Kidney (tissue), 14 donors: Measurements from ENCODE around the gene TRIML2. TPM values are rescaled to one million over a fixed set of nuclear protein-coding genes. Genes with fewer than 3 reads are reported as not detected.

Experiments
- DNase-seq, 5 donors: peaks; one replicate each; pipeline ENCODE4 v3.0.0-alpha.2; 2013 to 2020
- FAIRE-seq: peaks from 2 replicates; lab custom pipeline; 2012; peaks lifted over from hg19 to GRCh38; lab: Jason Lieb, UNC
- H3K27ac ChIP-seq, 2 donors: one replicate each; pipeline ENCODE4 v1.7.0; 2013; ENCODE audit warnings: low read depth in 2 of 2, low read length in 2 of 2, inconsistent platforms in 1 of 2
- H3K27me3 ChIP-seq: one replicate; pipeline ENCODE4 v1.7.1; 2013; ENCODE audit warnings: low read length, inconsistent platforms; ENCODE audit not compliant: control insufficient read depth, insufficient read depth
- H3K36me3 ChIP-seq, 3 donors: one replicate each; pipeline versions ENCODE4 v1.7.0 to v1.7.1; 2013; ENCODE audit warnings: low read length in 3 of 3, control low read depth in 1 of 3, inconsistent platforms in 1 of 3; ENCODE audit not compliant: insufficient read depth in 3 of 3, control insufficient read depth in 2 of 3
- H3K4me1 ChIP-seq, 3 donors: one replicate each; pipeline versions ENCODE4 v1.7.0 to v1.7.1; 2013; ENCODE audit warnings: low read length in 3 of 3, inconsistent platforms in 1 of 3, low read depth in 1 of 3; ENCODE audit not compliant: control insufficient read depth in 2 of 3, insufficient read depth in 2 of 3
- H3K4me3 ChIP-seq, 3 donors: one replicate each; pipeline versions ENCODE4 v1.7.0 to v1.8.1; 2013; ENCODE audit warnings: low read length in 3 of 3, control low read depth in 1 of 3, inconsistent platforms in 1 of 3
- H3K9ac ChIP-seq, 3 donors: one replicate each; pipeline versions ENCODE4 v1.7.0 to v1.7.1; 2013; ENCODE audit warnings: low read length in 3 of 3, control low read depth in 1 of 3, inconsistent platforms in 1 of 3
- H3K9me3 ChIP-seq, 3 donors: one replicate each; pipeline versions ENCODE4 v1.7.0 to v1.7.1; 2013; ENCODE audit warnings: low read length in 3 of 3, control low read depth in 1 of 3, inconsistent platforms in 1 of 3; ENCODE audit not compliant: control insufficient read depth in 2 of 3, insufficient read depth in 1 of 3
- CTCF ChIP-seq: IDR thresholded peaks from 3 replicates; pipeline ENCODE4 v1.5.1; 2012; ENCODE audit warnings: mild to moderate bottlenecking, moderate library complexity, borderline replicate concordance; ENCODE audit not compliant: insufficient read depth; ENCODE audit errors: extremely low read depth
- intact Hi-C: fragments of 100-400 bp; cut with DNase I; formaldehyde crosslinking; loops from one replicate; pipeline ENCODE4 v1.11.1; 2022
- polyA plus RNA-seq: library from polyadenylated mRNA; stranded (reverse); fragments of 350-450 nt; fragmentation: Illumina TruSeq; extraction: RNeasy Lipid Tissue Mini Kit (QIAGEN cat#74804); gene quantifications from one replicate; pipeline ENCODE4 v1.2.3, GENCODE V29; 2014; ENCODE audit warnings: low read depth, low replicate concordance; ENCODE audit not compliant: insufficient read depth
- total RNA-seq: library from RNA; stranded (reverse); fragmentation: NEBNext Ultra II Directional; extraction: Animal tissue kit (Norgen Biotek cat#: 25700); gene quantifications from one replicate; pipeline ENCODE4 v1.2.1, GENCODE V29; 2021
- donor health status: control.
- donor health status: control.
- donor health status: control.
- donor health status: control.
- donor health status: control.
- donor health status: DM: yes; HTN: yes; CAD: no.
- donor health status: Normal renal cell carcinoma (clear cell type).

Gene TRIML2
- total and polyA plus RNA-seq, 2 donors from 2014 or later = not detected

- no peak overlapping the region for H3K4me3 ChIP-seq
- no peak for TF ChIP-seq CTCF
- no peaks in the 10 kb centered on the region for H3K27me3 ChIP-seq
- no peak overlapping the region for H3K9ac ChIP-seq
- DNase-seq (no peak), FAIRE-seq (no peak)
- H3K36me3 ChIP-seq = no peaks in the 10 kb centered on the region
- H3K9me3 ChIP-seq = no peaks in the 10 kb centered on the region
- H3K4me1 ChIP-seq = no peaks in the 10 kb centered on the region
- intact Hi-C loops = no loop called here
- H3K27ac ChIP-seq = no peak overlapping the region
Measured at GRCh38 chr4:188147776-188148175, 38.4 kb upstream of the TRIML2 start.

GRCh38 chr4:188147176-188147575 is 37.8 kb upstream of the TRIML2 start:
- H3K9ac ChIP-seq = no peak overlapping the region
- no peak for FAIRE-seq
- intact Hi-C loops = no loop called here
- H3K9me3 ChIP-seq = no peaks in the 10 kb centered on the region
- H3K4me3 ChIP-seq = no peak overlapping the region
- H3K4me1 ChIP-seq = no peaks in the 10 kb centered on the region
- TF ChIP-seq CTCF = no peak
- H3K27ac ChIP-seq = no peak overlapping the region
- DNase-seq = no peak
- H3K27me3 ChIP-seq = no peaks in the 10 kb centered on the region
- H3K36me3 ChIP-seq = no peaks in the 10 kb centered on the region

- intact Hi-C loops = no loop called here
- Histone ChIP-seq H3K4me3 (no peak overlapping the region), H3K36me3 (no peaks in the 10 kb centered on the region), H3K4me1 (no peaks in the 10 kb centered on the region), H3K27me3 (no peaks in the 10 kb centered on the region), H3K9ac (no peak overlapping the region), H3K27ac (no peak overlapping the region), H3K9me3 (no peaks in the 10 kb centered on the region)
- no peak for DNase-seq
- FAIRE-seq = no peak
- no peak for TF ChIP-seq CTCF
Measured at GRCh38 chr4:188146618-188147017, 37.2 kb upstream of the TRIML2 start.

- DNase-seq (no peak), FAIRE-seq (no peak)
- intact Hi-C loops = no loop called here
- Histone ChIP-seq H3K36me3 (no peaks in the 10 kb centered on the region), H3K9me3 (no peaks in the 10 kb centered on the region), H3K9ac (no peak overlapping the region), H3K4me1 (no peaks in the 10 kb centered on the region), H3K27ac (no peak overlapping the region), H3K27me3 (no peaks in the 10 kb centered on the region), H3K4me3 (no peak overlapping the region)
- no peak for TF ChIP-seq CTCF
Measured at GRCh38 chr4:188145601-188146000, 36.2 kb upstream of the TRIML2 start.
